Muscle layer of duodenum (tissue), 2 donors: Measurements from ENCODE around the gene TSSC4.

Experiments
- H3K27ac ChIP-seq: one replicate; pipeline ENCODE4 v1.7.0; 2013; ENCODE audit warnings: mild to moderate bottlenecking, low read length
- H3K27me3 ChIP-seq: one replicate; pipeline ENCODE4 v1.7.0; 2013; ENCODE audit warnings: low read depth, mild to moderate bottlenecking, control low read depth, low read length
- H3K36me3 ChIP-seq, 2 donors: one replicate each; pipeline ENCODE4 v1.7.0; 2013; ENCODE audit warnings: low read length in 2 of 2, control low read depth in 1 of 2, mild to moderate bottlenecking in 1 of 2; ENCODE audit not compliant: insufficient read depth in 2 of 2, control insufficient read depth in 1 of 2
- H3K4me1 ChIP-seq, 2 donors: one replicate each; pipeline ENCODE4 v1.7.0; 2013; ENCODE audit warnings: low read length in 2 of 2, mild to moderate bottlenecking in 2 of 2, control low read depth in 1 of 2, moderate library complexity in 1 of 2; ENCODE audit not compliant: insufficient read depth in 2 of 2, control insufficient read depth in 1 of 2
- H3K4me3 ChIP-seq, 2 donors: one replicate each; pipeline ENCODE4 v1.7.0; 2013; ENCODE audit warnings: low read length in 2 of 2, low read depth in 1 of 2, mild to moderate bottlenecking in 1 of 2
- H3K9me3 ChIP-seq, 2 donors: one replicate each; pipeline ENCODE4 v1.7.0; 2013; ENCODE audit warnings: low read length in 2 of 2, control low read depth in 1 of 2, mild to moderate bottlenecking in 1 of 2; ENCODE audit not compliant: control insufficient read depth in 1 of 2
- donor health status: healthy.

TSSC4 gene

DNA sequence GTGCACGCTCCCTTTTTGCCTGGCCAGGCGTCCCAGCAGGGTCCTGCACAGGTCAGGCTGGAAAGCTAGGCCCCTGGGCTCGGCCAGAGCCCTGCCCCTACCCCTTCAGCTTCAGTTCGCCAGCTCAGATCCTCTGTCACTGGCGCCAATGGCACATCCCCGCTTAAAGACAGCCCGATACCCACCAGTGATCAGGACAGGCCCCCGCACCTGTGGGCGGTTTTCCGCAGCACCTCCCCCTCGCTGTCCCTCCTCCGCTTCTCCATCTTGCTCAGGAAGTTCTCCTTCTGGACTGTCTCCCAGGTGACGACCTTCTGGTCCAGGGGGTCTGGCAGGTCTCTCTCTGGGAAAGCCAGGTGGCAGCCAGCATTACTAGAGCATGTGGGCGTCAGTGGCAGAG is 5.9 kb downstream of the TSSC4 start:
- Histone ChIP-seq H3K9me3 (no peaks in the 10 kb centered on the region), H3K27ac (no peak overlapping the region), H3K27me3 (no peaks in the 10 kb centered on the region), H3K4me3 (no peak overlapping the region), H3K4me1 (peaks cover 6 to 11% of the 10 kb centered on the region in 2 donors), H3K36me3 (peaks cover 8 to 18% of the 10 kb centered on the region in 2 donors)

DNA sequence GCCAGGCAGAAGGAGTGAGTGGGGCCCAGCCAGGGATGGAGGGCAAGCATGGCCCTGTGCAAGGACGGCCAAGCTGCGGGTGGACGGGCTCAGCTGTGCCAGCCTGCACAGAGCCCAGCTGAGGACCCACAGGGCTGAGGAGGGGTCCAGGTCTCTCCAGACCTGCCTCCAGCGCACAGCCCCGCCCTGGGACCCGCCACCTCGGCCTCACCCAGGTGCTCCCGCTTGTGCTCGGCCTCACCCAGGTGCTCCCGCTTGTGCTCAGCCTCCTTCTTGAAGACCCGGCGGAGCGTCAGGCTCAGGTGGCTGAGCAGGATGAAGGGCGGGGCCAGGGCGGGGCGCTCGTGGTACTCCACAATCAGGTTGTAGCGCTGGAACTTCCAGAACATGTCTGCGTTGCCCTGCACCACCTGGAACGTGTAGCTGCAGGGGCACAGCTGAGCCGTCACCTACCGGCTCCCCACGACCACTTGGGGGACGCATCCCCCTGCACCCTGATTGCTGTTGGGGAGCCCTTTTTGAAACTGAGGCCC is 6.4 kb downstream of the TSSC4 start:
- no peak overlapping the region for H3K27ac ChIP-seq
- no peaks in the 10 kb centered on the region for H3K9me3 ChIP-seq
- peaks cover 1 to 6% of the 10 kb centered on the region in 2 donors for H3K4me1 ChIP-seq
- H3K4me3 ChIP-seq = no peak overlapping the region
- no peaks in the 10 kb centered on the region for H3K27me3 ChIP-seq
- peaks cover 8 to 18% of the 10 kb centered on the region in 2 donors for H3K36me3 ChIP-seq

DNA sequence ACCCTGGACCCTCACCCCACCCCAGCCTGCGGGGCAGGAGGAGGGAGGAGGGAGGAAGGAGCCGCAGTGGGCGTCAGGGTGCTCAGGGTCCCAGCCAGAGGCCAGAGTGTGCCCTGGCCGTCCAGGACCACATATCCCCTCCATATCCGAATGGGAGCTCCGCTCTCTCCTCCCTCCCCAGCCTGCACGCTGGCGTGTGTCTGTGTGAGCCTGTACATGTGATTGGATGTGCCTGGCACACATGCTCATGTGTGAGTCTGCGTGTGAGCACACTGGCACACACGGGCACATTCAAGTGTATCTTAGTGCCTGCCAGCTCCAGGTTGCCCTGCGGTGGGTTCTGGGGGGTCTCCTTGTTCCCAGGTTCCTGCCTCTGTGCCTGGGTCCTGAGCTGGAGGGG is 8.1 kb downstream of the TSSC4 start:
- Histone ChIP-seq H3K27ac (no peak overlapping the region), H3K4me1 (no peaks in the 10 kb centered on the region), H3K36me3 (peaks cover 0 to 5% of the 10 kb centered on the region in 2 donors), H3K27me3 (no peaks in the 10 kb centered on the region), H3K9me3 (no peaks in the 10 kb centered on the region), H3K4me3 (no peak overlapping the region)

DNA sequence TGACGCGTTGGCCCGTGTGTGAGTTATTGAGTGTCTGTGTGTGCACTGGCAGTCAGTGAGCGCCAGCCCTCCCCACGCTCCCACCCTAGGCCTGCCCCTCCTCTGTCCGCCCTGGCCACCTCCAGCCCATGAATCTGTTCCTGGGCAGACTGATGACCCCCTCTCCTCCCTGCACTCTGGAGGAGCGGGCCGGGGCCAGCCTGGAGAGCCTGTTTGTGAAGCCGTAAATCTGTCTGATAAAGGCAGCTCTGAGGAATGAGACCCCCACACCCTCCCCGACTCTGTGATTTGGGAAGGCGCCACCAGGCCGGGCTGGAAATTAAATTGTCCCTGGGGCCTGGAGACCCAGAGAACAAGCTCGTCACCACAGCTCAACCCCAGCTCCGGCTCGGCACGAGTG is 8.6 kb downstream of the TSSC4 start:
- Histone ChIP-seq H3K4me1 (no peaks in the 10 kb centered on the region), H3K27me3 (no peaks in the 10 kb centered on the region), H3K36me3 (peaks cover 0 to under 1% of the 10 kb centered on the region in 2 donors), H3K9me3 (no peaks in the 10 kb centered on the region), H3K4me3 (no peak overlapping the region), H3K27ac (no peak overlapping the region)

DNA sequence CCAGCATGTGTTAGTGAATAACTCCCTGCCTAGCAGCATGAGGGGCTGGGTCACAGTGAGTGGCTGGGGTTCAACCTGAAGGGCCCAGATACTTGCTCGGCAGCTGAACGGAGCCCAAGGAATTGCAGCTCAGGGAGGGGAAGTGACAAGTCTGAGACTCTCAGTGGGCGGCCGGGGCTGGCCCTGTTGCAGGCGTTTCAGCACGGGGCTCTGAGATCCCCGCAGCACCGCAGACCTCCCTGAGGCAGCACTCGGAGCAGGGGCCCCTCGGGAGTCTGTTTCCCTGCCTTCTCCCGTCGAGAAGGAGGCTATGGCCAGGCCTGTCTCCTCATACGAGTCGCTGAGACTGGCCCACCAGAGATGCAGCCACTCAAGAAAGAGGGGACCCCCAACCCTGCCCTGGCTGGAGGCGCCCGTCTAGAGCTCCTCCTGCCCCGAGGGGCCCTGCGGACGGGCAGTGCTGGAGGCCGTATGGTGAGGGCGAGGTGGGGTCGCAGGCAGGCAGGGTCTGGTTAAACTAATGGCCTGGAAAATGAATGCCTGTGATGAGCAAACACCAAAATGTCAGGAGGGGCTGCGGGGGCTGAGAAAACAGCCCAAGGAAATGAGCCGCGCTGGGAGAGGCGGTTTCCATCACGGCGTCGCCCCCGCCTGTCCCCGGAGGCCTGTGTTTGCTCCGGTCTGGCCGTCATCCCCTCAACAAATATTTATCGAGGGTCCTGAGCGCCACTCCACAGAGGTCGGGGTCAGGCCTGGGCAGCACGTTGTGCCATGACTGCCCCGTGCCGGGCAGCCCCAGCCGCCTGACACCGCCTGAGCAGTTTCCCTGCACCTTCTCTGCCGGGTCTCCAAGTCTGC is 9.3 kb downstream of the TSSC4 start:
- Histone ChIP-seq H3K4me1 (no peaks in the 10 kb centered on the region), H3K9me3 (no peaks in the 10 kb centered on the region), H3K4me3 (no peak overlapping the region), H3K27me3 (no peaks in the 10 kb centered on the region), H3K27ac (no peak overlapping the region), H3K36me3 (no peaks in the 10 kb centered on the region)

DNA sequence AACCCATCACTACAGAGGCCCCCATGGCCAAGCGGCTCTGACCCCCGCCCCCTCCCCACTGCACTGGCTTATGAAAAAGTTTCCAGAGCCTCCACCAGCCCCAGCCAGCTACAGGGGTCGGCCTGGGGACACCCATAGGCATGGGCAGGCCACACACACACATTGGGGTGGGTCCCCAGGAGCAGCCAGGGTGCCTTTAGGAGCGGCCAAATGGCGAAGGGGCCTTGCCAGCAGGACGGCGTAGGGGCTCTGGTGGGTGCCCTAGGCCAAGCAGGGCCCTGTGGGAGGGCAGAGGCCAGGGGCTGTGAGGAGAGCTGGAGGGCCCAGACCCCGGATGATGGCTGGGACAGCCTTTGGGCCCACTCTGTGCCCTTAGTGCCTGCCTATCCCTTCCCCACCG is 10.1 kb downstream of the TSSC4 start:
- no peaks in the 10 kb centered on the region for H3K27me3 ChIP-seq
- no peaks in the 10 kb centered on the region for H3K9me3 ChIP-seq

DNA sequence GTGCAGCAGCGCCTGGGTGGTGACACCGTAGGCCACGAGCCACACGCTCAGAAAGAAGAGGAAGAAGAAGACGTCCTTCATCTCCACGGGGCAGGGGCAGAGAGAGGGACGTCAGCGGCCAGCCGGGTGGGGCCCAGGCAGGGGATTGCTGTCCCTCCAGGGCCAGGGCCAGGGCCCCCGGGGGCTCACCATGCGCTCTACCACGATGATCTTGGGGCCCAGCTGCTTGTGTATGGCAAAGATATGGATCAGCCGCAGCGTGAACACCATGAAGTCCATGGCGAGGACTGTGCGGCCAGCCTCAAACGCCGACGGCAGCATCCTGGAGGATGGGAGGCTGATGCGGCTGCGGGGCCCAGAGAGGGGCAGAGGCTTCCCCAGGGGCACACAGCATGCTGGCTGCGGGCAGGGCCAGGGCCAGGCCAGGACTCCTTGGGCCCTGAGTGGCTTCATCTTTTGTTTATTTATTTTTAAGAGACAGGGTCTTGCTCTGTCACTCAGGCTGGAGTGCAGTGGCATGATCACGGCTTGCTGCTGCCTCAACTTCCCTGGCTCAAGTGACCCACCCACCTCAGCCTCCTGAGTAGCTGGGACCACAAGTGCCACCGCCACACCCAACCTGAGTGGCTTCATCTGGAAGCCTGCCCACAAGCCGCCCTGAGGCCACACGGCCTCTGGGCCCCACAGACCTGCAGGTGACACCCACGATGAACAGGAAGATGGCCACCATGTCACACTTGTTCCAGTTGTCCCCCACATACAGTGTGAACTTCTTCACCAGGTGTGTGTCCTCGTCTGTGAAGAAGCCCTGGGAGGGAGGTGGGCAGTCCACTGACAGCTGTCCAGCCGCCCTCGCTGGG is 11.1 kb downstream of the TSSC4 start:
- Histone ChIP-seq H3K9me3 (no peaks in the 10 kb centered on the region), H3K27me3 (no peaks in the 10 kb centered on the region), H3K4me3 (no peak overlapping the region), H3K4me1 (no peaks in the 10 kb centered on the region), H3K27ac (no peak overlapping the region), H3K36me3 (no peaks in the 10 kb centered on the region)

More for the DNA sequence above, 10.1 kb downstream of the TSSC4 start:
- Histone ChIP-seq H3K4me3 (no peak overlapping the region), H3K4me1 (no peaks in the 10 kb centered on the region), H3K36me3 (no peaks in the 10 kb centered on the region), H3K27ac (no peak overlapping the region)

DNA sequence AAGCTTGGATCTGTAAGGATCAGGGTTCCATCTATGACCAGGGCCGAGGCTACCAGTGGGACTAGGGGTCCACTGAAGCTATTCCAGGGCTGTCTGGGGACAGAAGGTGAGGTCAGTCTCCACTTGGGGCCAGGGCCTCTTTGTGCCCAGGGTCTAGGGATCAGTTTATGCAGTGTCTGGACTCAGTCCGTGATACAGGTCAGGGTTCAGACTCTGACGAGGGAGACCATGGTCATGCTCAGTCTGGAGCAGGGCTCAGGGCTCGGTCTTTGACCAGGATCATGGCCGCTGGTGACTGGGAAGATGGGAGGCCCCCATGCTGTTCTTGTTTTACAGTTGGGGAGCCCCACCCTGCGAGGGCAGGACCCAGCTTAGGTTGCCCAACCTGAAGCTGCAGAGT is 11.8 kb downstream of the TSSC4 start:
- H3K27ac ChIP-seq = no peak overlapping the region
- H3K4me3 ChIP-seq = no peak overlapping the region
- H3K27me3 ChIP-seq = no peaks in the 10 kb centered on the region
- no peaks in the 10 kb centered on the region for H3K36me3 ChIP-seq
- no peaks in the 10 kb centered on the region for H3K4me1 ChIP-seq
- H3K9me3 ChIP-seq = no peaks in the 10 kb centered on the region

DNA sequence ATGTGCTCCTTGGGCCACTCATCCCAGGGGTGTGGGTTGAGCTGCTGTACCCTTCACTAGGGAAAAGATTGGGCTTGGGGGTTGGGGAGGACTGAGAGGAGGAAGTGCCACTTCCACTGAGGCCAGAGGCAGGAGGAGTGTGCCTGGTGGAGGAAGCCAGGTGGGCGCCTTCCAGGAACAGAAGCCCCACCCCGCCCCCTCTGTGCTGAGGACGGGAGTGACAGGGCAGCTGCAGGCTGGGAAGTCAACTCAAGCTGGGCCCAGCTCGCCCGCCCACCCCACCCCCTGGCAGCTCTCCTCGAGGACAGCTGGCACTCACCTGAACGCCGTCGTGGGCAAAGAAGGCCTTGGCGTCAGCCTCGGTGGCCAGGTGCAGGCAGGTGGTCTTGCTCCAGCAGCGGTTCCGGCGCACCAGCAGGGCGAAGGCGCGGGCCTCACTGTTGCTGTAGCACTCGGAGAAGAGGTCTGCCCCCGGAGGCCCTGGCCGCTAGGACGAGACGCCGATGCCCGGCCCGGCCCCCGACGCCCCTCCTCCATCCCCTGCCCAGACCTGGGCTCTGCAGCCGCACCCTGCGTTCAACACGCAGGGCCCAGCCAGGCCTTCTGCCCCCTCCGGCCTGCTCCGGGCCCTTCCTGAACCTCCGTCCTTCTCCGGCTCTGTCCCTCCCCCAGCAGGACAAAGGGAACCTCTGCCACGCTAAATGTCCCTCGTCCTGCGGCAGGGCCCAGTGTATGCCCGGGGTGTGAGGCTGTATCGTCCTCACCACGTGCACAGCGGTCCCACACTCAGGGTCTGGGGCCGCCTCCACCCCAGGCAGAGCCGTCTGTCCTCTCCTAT is 13.4 kb downstream of the TSSC4 start:
- Histone ChIP-seq H3K27me3 (no peaks in the 10 kb centered on the region), H3K9me3 (no peaks in the 10 kb centered on the region), H3K27ac (no peak overlapping the region), H3K36me3 (no peaks in the 10 kb centered on the region), H3K4me1 (no peaks in the 10 kb centered on the region), H3K4me3 (no peak overlapping the region)

DNA sequence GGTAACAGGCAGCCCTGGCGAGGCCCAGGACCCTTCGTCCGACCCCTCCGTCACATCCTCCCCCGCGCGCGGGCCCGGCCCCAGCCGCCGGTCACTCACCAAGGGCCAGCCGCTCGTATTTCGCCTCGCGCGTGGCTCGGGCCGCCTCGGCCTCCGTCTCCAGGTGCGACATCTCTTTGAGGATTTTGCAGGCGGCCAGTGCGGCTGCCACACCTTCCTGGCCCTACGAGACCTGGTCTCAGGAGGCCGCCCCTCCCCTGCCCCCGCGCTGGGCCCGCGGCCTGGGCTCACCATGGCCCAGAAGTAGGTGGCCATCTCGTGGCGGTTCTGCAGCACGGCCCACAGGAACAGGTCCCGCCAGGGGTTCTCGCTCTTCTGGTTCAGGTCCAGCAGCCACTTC is 14.1 kb downstream of the TSSC4 start:
- Histone ChIP-seq H3K4me1 (no peaks in the 10 kb centered on the region), H3K27me3 (no peaks in the 10 kb centered on the region), H3K36me3 (no peaks in the 10 kb centered on the region), H3K4me3 (no peak overlapping the region), H3K9me3 (no peaks in the 10 kb centered on the region), H3K27ac (no peak overlapping the region)

DNA sequence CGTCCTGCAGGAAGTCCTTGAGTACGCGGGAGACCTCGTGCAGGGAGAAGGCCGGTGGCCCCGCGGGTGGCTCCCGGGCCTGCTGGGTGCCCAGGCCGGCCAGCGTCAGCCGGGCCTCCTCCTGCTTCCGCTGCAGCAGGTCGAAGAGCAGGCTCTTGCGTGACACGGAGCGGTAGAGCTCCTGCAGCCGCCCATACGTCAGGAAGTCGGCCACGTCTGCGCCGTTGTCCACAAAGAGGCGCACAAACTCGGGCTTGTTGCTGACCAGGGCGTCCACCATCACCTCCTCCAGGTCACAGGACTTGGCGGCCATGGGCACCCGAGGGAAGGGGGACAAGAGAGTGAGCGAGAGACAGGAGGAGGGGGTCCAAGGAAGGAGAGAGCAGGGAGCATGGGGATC is 14.6 kb downstream of the TSSC4 start:
- H3K27ac ChIP-seq = no peak overlapping the region
- peaks cover 0 to 4% of the 10 kb centered on the region in 2 donors for H3K4me1 ChIP-seq
- no peaks in the 10 kb centered on the region for H3K27me3 ChIP-seq
- H3K36me3 ChIP-seq = no peaks in the 10 kb centered on the region
- H3K4me3 ChIP-seq = no peak overlapping the region
- H3K9me3 ChIP-seq = no peaks in the 10 kb centered on the region
